OCI-LY1 (cell line): Measurements from ENCODE around the gene BPIFB4.

Source experiments
- EZH2 ChIP-seq: fragments of 200-600 bp; sonication (generic), shearing (Covaris generic); IDR thresholded peaks from 2 replicates; pipeline ENCODE4 v1.8.0; 2017; ENCODE audit warnings: borderline replicate concordance, mixed run types, mild to moderate bottlenecking, antibody characterized with exemption, low read length, moderate library complexity, mixed read lengths
- TF ChIP-seq, protein P1 (sequence below): fragments of 200-600 bp; sonication (generic), shearing (Covaris generic); IDR thresholded peaks from 2 replicates; pipeline ENCODE4 v1.5.1; 2017; ENCODE audit warnings: mild to moderate bottlenecking, antibody characterized with exemption, low read length, moderate library complexity, mixed read lengths

DNA sequence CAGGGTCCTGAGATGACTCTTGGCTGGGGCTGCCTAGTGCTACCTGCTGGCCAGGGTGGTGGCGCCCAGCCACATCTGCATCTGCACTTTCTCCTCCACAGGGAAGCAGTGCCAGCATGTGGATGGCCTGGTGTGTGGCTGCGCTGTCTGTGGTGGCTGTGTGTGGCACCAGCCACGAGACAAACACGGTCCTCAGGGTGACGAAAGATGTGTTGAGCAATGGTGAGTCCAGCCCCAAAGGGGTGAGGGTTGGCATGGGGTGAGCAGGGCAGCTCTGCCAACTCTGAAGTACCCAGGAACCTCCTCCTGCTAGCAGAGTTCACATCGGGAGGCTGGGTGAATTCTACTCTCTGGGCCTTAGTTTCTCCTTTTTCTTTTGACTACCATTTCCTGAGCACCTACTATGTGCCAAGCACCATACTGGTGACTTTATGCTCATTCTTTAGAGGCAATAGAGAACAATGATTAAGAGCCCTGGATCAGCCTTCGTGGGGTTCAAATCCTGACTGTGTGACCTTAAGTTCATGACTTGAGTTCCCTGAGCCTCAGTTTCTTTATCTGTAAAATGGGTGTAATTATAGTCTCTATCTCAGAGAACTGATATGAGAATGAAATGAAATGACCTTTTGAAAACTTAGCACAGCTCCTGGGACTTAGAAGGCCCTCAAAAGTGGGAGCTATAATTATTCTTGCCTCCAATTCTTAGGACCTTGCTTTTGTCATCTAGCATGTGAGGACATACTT is 2.1 kb downstream of the BPIFB4 start:
- TF ChIP-seq, protein P1, sequence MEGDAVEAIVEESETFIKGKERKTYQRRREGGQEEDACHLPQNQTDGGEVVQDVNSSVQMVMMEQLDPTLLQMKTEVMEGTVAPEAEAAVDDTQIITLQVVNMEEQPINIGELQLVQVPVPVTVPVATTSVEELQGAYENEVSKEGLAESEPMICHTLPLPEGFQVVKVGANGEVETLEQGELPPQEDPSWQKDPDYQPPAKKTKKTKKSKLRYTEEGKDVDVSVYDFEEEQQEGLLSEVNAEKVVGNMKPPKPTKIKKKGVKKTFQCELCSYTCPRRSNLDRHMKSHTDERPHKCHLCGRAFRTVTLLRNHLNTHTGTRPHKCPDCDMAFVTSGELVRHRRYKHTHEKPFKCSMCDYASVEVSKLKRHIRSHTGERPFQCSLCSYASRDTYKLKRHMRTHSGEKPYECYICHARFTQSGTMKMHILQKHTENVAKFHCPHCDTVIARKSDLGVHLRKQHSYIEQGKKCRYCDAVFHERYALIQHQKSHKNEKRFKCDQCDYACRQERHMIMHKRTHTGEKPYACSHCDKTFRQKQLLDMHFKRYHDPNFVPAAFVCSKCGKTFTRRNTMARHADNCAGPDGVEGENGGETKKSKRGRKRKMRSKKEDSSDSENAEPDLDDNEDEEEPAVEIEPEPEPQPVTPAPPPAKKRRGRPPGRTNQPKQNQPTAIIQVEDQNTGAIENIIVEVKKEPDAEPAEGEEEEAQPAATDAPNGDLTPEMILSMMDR, result no peak
- no peak for TF ChIP-seq EZH2
